ENCODE data around the gene G6PC3.
A peak's percentile ranks its signal among the peaks of the same experiment; 100 is the strongest.
"Not testable (repeated sequence)": the region's sequence is repeated elsewhere in the genome, so short reads cannot be mapped to it uniquely, and the experiment has no call there.

Gene G6PC3

DNA sequence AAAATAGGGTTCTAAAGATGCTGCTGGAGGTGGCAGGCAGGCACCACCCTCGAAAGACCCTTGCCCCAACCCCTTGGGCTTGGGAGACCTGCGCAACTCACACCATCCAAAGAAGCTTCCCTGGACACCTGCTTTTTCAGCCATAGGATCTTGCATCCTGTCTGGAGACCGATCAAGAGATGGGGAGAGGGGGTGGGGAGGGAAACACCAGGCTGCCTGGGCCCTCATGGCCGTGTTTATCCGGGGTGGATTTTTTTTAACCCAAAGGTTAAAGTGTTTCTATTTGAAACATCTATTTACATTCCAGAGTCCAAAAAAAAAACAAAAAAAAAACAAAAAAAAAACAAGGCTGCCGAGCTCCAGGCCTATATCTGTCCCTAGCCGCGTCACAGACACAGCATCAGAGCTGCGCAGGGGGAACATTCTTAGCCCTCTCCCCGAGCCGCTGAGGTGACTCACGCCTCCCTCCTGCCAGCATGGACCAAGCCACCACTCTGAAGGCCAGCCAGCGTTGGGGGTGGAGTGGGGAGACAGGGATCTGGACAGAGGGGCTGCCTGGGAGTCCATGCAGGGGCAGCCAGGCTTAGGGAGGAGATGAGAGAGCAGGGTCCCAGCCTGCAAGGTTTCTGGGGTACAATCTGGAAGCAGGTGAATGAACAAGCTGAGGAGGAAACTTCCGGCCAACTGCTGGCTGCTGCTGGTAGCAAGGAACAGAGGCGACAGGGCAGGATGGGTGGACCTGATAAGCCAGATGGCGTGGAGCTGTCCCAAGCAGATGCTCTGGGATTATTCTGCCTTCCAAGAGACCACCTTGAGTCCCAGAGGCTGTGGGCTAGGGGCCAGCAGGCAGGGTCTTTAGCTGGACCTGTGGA, 38.1 kb downstream of the G6PC3 start:
- DNase-seq (ENCODE audit: low spot score) = peak; percentile 95

DNA sequence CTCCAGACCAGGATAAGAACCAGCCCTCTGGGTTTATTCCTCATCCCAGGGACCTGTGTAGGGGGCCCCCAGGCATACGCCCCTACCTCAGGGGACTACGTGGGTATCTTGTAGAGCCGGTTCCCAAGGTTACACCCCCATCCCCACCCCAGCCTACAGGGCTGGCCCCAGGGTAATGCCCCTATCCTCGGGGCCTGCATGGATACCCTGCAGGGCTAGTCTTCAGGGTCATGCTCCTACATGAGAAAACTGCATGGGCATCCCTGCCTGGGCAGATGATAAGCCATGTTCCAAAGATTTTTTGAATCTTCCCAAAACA, 38.7 kb downstream of the G6PC3 start:
- DNase-seq (ENCODE audit: low spot score) = no peak

DNA sequence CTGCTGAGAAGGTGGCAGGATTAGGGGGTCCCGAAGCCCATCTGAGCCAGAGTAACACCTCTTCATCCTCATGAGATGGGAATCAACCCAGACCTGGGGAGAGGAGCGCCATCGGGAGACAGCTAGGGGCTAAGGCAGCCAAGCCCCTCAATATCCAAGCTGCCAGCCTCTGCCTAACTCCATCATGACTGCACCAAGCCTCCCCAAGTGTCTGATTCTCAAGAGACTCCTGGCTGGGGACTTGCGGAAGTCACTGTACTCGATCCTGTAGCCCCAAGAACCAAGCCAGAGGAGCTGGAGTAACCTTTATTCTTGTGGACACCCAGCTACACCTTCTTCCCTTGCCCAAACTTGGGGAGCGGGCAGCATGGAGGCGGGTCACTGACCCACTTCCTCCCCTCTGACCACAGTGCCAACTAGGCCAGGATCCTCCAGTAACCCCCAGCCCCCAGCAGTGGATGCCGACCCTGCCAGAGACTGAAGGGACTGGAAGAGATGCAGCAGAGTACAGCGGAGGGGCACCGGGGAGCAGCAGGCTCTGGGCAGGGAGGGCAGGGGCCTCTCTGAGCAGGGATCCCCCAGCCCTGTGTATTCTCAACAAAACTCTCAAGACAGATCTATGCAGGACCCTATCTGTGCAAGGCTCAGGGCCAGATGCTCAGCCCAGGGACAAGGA, 39.6 kb downstream of the G6PC3 start:
- no peak for DNase-seq (ENCODE audit: low spot score)

DNA sequence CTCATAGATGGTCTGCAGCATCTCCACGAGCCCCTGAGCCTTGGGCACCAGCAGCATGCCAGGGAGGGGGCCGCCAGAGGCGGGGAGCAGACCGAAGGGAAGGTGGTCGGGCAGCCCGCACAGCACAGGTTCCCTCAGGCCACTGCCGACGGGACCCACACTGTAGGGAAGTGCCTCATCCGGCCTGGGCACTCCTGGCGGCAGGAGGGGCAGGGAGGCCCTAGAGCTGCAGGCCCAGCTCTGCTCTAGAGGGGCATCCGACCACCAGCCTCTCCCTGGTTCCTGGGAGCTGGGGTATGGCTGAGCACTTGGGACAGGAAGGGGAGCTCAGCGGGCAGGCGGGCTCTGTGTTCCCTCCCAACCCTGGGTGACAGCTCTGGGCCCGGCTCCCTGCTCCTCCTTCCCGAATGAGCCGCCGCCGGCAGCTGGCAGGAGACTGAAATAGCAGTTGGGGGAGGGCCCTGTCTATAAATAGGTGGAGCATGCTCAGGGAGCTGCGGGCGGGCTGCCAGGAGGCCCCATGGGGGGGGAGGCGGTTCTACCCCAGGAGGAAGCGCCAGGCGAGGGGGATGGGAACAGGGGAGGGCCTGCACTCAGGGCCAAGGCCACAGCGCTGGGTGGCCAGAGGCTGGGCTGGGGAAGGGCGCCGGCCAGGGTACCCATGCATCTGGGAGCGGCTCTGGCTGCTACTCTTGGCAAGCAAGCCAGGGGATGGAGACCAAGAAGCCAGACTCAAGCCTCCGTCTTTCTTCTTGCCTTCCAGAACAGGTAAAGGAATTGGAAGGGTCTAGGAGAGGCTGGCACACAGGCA, 40.5 kb downstream of the G6PC3 start:
- DNase-seq (ENCODE audit: low spot score) = peak; percentile 89

DNA sequence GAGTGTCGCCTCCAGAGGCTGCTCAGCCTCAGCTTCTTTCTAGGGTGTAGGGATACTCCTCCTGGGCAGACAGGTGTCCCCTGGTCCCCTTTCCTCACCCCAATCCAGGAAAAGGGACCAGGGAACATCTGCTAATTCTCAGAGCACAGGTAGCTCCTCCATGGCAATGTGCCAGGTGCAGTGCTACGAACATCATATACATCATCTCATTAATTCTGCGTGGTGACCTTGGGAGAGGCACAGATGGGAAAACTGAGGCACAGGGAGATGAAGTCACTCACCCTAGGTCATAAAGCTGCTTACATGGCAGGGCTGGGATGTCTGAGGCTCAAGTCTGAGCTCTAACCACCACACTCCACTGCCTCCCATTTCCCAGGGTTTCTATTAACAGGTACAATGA, 41.2 kb downstream of the G6PC3 start:
- no peak for DNase-seq (ENCODE audit: low spot score)

DNA sequence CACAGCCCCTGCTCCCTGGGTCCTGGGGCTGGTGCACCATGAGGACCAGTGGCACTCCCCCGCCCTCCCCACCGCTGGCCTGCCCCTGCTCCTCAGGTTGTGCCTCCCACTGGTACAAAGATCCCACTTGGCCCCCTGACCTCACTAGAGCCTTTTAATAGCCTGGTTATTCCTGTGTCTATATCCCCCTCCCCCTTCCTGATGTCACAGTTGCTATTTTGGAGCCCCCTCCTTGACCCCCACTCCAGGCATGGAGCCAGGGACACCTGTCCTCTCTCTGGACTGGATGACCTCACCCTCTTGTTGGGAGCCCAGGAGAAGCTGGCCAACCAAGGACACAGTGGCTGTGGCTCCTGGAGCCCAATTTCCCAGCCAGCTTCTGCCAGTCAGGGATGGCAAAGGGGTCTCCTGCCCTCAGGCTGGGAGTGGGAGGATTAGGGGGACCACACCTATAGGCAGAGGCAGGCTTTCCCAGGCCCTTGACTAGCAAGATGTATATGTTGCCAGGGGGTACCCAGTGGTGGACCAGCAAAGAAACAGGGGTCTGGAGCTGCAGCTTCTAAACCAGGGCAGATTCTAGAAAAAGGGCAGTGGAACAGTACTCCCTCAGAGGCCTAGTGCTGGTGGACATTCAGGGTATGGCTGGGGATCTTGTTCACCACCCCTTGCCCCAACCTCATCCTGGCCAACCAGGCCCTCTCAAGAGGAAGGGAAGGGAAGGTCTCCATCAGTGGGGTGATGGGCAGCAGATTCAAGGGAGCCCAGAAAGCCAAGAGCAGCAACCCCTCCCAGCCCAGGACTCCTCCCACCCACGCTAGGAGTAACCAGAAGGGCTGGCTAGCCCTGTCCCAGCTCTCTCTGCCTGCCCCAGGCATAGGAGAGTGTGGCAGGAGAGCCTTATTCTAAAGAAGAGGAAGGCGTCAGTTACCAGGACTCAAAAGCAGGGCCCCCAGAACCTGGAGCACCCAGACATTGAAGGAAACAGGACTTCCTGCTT, 42.0 kb downstream of the G6PC3 start:
- no peak for DNase-seq (ENCODE audit: low spot score)

DNA sequence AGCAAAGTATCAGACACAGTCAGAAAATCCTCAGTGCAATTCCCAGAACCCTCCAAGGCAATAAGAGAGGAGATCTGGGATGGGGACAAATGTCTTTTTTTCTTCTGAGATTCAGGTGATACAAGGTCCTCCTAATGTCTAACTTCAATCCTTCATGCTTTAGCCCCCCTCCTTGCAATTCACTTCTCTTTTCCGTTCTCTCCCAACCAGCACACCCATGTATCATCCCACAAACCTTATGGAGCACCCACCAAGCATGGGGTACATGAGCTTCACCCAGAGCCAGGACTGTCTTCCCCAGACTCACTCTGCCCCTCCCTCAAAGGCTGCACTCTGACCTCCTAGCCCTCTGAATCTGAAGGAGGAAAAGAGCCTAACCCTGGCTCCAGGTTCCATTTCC, 42.8 kb downstream of the G6PC3 start:
- DNase-seq (ENCODE audit: low spot score) = no peak

DNA sequence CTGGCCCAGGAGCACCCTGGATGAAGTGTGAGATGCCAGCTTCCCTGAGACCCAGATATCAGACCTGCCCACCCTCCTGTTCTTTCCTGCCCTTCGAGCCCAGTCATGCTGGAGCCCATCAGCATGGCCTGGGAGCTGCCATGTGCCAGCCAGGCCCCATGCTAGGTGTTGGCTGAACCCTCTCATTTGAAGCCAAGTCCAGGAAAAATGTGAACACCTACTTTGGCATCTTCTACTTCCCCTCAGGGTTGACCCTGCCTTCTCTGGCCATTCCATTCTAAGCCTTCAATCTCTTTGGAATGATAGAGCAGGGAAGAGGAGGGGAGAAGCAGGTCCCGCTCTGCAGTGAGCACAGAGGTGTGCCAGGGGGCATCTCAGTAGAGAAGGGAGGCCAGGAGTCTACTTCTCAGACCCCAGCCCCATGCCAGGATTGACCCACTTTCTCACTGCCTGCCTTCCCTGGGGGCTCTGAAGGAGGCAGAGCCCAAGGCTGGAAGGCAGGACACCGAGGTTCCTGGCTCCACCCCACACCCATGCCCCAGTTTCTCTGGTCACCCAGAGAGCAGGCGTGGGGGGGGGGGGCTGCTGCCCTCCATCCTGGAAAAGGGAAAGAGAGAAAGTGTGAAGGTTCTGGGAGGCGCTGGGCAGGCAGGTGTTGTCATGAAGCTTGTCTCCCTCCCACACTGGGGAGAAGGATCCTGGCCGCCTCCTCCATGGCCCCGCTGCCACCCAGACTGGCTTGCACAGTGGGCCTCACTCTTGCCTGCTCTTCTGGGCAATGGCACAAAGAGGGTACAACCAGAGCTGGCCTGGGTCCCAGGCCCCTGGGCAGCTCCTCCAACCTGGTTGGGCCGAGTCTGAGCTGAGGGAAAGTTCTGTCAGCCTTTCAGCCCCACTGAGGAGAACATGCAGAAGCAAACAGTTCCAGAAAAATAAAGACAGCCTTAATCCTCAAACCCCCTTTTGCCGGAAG, 43.6 kb downstream of the G6PC3 start:
- DNase-seq (ENCODE audit: low spot score) = no peak

DNA sequence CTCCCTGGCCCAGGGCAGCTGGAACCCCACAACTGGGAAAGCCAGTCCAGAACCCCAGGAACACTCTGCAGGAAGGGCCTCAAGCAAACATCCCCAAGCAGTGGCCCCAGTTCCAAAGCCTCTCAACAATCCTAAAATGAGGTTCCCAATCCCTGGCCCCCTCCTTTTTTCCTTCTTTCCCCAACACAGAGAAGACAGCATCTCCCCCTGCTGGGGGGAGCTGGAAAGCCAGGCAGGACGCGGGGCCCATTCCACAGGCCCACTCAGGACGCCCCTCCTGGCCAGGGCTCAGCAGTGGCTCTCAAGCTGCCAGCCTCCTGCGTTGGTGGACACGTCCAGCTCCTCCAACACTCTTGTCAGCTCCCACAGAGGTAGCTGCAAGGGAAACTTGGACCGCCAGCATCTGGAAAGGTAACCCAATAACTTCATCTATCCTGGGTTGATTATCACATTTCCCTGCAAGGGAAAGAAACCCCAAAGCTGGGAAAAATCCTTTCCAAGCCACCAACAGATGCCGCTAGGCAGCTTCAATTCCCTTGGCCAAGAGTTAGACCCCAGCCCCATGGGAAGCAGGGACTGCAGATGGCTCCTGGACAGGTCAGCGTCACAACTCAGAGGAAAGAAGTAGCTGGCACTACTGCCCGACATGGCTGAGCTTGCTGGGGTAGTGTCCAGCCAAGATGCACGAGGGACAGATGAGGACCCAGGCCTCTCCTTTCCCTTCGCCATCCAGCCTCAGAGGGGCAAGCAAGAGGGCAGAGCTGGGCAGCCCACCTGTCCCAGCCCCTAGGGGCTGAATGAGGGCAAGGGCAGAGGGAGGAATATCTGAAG, 45.3 kb downstream of the G6PC3 start:
- DNase-seq (ENCODE audit: low spot score) = peak; percentile 70

DNA sequence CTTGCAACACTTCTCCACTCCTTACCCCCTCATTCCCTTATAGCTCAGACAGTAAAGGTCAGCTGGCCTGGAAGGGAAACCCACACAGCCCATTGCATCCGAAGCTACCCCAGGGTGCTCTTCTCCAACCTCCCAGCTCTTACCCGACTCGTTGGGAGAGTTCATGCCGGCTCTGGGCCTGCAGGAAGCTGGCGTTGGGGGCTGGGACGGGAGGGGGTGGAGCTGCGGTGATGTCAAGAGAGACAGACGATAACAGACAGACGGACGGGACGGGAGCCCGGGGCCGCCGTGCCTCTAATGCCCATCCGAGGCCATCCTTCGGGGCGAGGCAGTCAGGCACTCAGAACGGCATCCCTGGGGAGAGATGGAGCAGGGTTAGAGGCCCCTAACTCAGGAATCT, 46.8 kb downstream of the G6PC3 start:
- DNase-seq (ENCODE audit: low spot score) = no peak

DNA sequence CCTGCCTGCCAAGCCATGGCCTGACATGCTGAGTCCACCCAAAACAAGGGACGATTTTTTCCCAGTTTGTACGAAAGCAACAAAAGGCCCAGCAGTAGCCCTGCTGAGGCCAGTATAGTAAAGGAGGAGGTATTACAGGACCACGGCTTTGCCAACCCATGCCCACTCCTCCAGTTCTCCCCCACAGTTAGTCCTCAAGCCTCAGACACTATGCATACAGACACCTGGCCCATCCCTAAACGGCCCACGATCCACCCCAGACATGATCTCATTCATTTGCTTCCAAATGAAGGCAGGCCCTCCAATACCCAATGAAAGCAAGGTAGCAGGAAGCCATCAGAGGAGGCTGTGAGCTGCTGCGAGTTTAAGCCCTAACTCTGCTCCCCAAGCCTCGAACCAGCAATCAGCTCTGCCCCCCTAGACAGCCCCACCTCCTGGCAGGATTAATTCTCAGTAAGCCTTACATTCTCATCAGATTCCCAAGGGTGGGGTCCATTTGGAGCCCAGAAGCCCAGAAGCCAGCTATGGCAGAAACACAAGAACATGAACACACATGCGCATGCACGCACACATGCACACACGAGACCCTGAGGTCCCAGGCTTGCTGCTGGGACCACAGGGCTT, 48.0 kb downstream of the G6PC3 start:
- DNase-seq (ENCODE audit: low spot score) = no peak

DNA sequence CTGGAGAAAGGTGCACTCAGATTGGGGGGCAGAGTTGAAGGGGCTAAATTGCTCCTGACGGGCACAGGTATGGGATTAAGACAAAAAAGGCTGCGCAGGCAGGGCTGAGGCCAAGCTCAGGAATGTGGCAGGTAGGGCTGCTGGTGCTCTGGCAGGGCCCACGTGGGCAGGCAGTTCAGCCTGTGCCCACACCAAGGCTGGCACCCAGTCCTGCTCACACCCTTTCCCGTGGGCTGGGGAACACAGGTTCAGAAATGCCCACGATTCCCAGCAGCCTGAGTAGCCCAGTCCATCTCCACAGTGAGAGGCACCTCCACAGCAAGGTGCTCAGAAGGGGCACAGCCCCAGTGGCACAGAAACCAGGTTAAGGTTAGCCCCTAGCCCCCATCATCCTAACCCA, 48.5 kb downstream of the G6PC3 start:
- no peak for DNase-seq (ENCODE audit: low spot score)

DNA sequence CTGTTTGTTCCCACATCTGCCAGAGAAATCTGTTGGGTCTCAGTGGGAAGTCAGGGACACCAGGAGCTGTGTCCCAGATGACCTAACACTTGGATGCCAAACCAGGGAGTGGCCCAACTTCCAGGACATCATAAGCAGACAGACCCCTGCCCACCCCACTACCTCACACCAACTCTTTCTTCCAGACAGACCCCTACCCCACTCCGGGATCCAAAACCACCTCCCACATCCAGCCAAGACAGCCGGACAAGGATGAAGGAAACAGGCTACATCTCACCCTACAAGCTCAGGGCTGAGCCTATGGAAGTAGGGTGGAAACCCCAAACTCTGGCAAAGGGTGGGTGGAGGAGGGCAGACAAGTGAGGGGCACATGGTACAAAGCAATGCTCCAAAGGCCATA, 49.3 kb downstream of the G6PC3 start:
- DNase-seq (ENCODE audit: low spot score) = no peak

DNA sequence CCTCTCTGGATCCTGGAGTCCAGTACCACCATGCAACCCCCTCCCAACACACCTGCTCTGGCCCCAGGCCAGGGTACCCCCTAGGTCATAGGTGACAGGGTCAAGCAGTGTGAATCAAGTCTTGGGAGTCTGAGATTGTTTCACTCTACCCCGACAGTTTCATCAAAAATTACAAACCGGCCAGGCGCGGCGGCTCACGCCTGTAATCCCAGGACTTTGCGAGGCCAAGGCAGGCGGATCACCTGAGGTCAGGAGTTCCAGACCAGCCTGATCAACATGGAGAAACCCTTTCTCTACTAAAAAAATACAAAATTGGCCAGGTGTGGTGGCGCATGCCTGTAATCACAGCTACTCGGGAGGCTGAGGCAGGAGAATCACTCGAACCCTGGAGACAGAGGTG, 49.7 kb downstream of the G6PC3 start:
- not testable (repeated sequence) for DNase-seq (ENCODE audit: low spot score)

DNA sequence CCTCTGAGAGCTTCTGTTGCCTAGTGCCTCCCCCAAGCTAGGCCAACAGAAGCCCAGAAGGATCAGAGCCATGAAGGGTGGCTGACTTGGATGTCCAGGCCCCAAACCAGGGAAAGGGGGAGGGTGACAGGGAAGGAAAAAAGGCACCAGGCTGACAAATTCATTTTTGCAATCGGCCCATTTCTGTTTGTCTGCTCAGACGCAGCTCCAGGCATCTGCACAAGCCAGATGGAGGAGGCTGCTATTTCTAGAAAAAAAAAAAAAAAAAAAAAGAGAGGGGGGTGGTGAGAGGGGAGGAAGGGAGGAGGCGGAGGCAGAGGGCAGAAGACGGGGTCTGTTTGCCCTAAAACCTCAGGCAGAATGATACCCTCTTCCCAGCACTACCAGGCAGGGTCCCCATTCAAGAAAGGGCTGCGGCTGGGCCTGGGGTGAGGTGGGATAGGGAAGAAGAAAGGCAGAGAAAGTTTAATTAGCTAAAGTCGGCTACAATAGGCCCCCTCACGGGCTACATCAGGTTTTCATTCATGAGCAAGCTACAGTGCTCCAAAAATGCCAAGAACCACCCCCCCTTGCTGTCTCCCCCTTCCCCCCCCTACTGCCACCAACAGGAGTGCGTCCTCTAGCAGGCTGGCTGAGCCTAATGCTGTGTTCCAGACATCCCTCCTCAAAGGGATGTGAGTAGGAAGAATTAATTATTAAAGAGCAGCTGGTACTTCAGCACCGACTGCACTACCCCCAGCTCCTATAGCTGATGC, 50.5 kb downstream of the G6PC3 start:
- no peak for DNase-seq (ENCODE audit: low spot score)

DNA sequence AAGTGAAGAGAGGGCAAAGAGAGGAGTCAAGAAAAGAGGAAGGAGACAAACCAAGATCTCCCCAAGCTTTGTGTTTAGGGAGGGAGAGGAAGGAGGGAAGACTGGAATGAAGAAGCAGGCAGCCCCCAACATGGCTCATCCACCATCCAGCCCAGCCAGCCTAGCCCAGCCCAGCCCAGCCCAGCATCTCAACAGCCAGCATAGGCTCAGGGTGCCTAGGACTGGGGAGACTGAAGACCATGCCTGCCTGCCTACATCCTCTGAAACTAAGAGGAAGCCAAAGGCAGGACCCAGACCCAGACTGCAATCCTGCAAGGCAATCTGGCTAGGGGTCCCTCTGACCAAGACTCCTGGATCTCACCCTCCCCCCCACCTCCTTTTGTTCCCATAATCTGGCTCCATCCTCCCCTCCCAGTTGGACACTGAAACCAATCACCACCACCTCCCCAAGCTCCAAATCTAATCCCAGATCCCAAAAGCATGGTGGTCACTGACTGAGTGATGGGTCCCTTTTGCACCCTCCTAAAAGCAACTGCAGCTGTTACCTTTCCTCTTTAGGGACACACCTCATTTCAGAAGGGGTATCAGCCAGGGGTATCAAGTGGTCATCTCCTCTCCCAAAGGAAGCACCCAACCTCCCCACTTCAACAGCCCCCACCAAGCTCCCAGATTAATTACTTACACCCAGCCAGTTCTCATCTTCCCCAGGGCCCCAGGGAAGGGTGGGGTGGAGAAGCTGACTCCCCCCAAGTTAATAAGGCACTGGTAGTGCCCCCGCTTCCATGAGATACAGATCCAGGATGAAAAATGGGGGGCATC, 51.7 kb downstream of the G6PC3 start:
- DNase-seq (ENCODE audit: low spot score) = no peak

DNA sequence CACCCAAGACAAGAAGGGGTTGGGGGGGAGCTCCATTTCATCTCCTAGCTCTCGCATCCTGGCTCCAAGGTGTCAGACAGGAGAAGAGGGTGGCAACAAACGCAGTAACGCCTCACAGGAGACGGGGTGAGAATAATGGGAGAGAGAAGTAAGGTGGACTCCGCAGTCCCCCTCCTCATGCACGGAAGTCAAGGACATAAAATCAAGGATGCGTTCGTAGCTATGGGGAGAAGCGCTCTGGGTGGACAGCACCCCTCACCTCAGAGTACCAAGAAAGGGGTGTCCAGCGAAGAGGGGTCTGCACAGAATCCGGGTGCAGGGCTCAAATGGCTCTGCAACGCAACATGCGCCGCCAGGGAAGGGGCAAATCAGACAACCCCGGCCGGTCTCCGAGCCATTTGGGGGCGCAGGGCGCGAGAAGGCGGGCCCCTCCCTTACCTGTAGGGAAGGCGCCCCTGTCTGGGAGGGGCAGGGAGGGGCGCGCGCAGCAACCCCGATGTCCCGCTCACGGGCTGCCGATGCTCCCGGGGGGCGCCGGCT, 52.4 kb downstream of the G6PC3 start:
- DNase-seq (ENCODE audit: low spot score) = no peak
